ENCODE results near the gene IVD. TPM values are rescaled to one million over a fixed set of nuclear protein-coding genes. Genes with fewer than 3 reads are reported as not detected.

The IVD gene
- total and polyA plus RNA-seq, 2 of the 8 experiments (the other 6 are each of a cell fraction or from before 2014, with no cell fraction given), result 55.2 to 78.8 TPM

GRCh38 chr15:40439461-40439959 lies 33.9 kb downstream of the IVD start (continued):
- TF ChIP-seq CHD7 (IDR thresholded peaks at IDR 0.05; ENCODE audit: insufficient replicate concordance, low read length), result no peak
- TF ChIP-seq ASH2L (IDR thresholded peaks at IDR 0.05; ENCODE audit: low read length), result peak; percentile 38
- TF ChIP-seq CTBP2 (IDR thresholded peaks at IDR 0.05; ENCODE audit: borderline replicate concordance, insufficient read depth, insufficient read length, low read length), result no peak
- TF ChIP-seq RXRA (IDR thresholded peaks at IDR 0.05; ENCODE audit: insufficient read depth, low read depth, low read length), result no peak
- peak; percentile 33 for TF ChIP-seq KDM4A (IDR thresholded peaks at IDR 0.05; ENCODE audit: low read depth, low read length, severe bottlenecking)
- TF ChIP-seq MAX (IDR thresholded peaks at IDR 0.05), result 0 out of 2 replicates have a peak, but pooled peaks have one; percentile 7
- TF ChIP-seq CBX8 (IDR thresholded peaks at IDR 0.05; ENCODE audit: borderline replicate concordance, low read depth, low read length), result no peak
